Activated T-helper 1 cell treated with anti-CD3 and anti-CD28 coated beads, Interleukin-12 subunit alpha, Interleukin-12 subunit beta, Interleukin-2, Interleukin-4 antibody, amounts not matched to agents 30 ng/mL and 10 ng/mL and 1 ng/mL, durations not matched to agents 14 hours and 24 hours and 36 hours (primary cell): ENCODE results near the gene PRAMEF7. TPM values are rescaled to one million over a fixed set of nuclear protein-coding genes. Genes with fewer than 3 reads are reported as not detected.
"Not testable (repeated sequence)": the region's sequence is repeated elsewhere in the genome, so short reads cannot be mapped to it uniquely, and the experiment has no call there.

Experiments used
- DNase-seq: peaks from one replicate; pipeline ENCODE4 v3.0.0; 2021; ENCODE audit warnings: low spot score
- H3K27ac Mint-ChIP-seq: one replicate; pipeline ENCODE4 v1.8.0; 2021; ENCODE audit warnings: mild to moderate bottlenecking, mixed read lengths
- H3K27me3 Mint-ChIP-seq: one replicate; pipeline ENCODE4 v1.8.0; 2022; ENCODE audit warnings: mild to moderate bottlenecking, moderate library complexity, mixed read lengths; ENCODE audit not compliant: insufficient read depth
- H3K36me3 Mint-ChIP-seq: one replicate; pipeline ENCODE4 v1.8.0; 2021; ENCODE audit warnings: low read depth, mixed read lengths
- H3K4me1 Mint-ChIP-seq: one replicate; pipeline ENCODE4 v1.8.0; 2021; ENCODE audit warnings: low read depth, mixed read lengths
- H3K4me3 Mint-ChIP-seq: one replicate; pipeline ENCODE4 v1.8.0; 2021; ENCODE audit warnings: mild to moderate bottlenecking, moderate library complexity, mixed read lengths
- H3K9me3 Mint-ChIP-seq: one replicate; pipeline ENCODE4 v1.8.0; 2021; ENCODE audit warnings: mixed read lengths
- intact Hi-C: fragments of 100-400 bp; cut with micrococcal nuclease; formaldehyde crosslinking; loops from one replicate; pipeline ENCODE4 v1.15.1; 2024
- total RNA-seq: library from RNA; stranded (reverse); gene quantifications from 2 replicates; pipeline ENCODE4 v1.2.3, GENCODE V29; 2022

PRAMEF7 gene
- total RNA-seq = not detected in 2 replicates

DNA sequence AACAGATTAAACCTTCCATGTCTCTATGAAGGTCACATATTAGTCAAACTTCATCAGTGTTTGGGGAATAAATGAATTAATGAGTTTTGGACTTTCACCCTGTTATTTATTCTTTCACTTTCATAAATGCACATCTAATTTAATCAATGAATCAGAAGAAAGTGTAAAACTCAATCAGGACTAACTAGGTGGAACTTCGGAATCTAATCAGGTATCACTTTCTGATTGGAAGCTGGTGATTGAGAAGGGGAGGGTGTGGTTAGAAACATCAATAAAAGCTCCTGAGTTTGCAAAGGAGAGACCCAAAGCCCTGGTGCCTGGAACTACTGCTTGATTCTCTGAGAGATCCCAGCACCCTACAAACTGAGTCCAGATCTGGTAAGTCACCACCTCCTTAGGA, at the start of gene PRAMEF7:
PRAMEF7 (plus strand) TSS at position 301 of the 400 bp plus-strand sequence. CDS start 1,083 bp downstream, outside the sequence.
- H3K4me1 Mint-ChIP-seq, intact Hi-C loops, H3K9me3 Mint-ChIP-seq, H3K27me3 Mint-ChIP-seq, DNase-seq, H3K36me3 Mint-ChIP-seq, H3K27ac Mint-ChIP-seq, H3K4me3 Mint-ChIP-seq: not testable (repeated sequence)

DNA sequence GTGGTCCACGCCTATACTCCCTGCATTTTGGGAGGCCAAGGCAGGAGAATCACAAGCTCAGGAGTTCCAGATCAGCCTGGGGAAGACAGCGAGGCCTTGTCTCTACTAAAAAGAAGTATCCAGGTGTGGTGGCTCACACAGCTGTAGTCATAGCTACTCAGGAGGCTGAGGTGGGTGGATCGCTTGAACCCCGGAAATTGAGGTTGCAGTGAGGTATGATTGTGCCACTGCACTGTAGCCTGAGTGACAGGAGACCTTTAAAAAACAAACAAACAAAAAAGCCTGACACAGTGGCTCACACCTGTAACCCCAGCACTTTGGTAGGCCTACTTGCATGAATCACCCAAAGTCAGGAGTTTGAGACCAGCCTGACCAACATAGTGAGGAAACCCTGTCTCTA, 38.0 kb upstream of the PRAMEF7 start:
- H3K36me3 Mint-ChIP-seq, intact Hi-C loops, H3K4me3 Mint-ChIP-seq, DNase-seq, H3K4me1 Mint-ChIP-seq, H3K27ac Mint-ChIP-seq, H3K27me3 Mint-ChIP-seq, H3K9me3 Mint-ChIP-seq: not testable (repeated sequence)

- H3K27me3 Mint-ChIP-seq, H3K9me3 Mint-ChIP-seq, H3K4me3 Mint-ChIP-seq, H3K36me3 Mint-ChIP-seq, DNase-seq, intact Hi-C loops, H3K27ac Mint-ChIP-seq, H3K4me1 Mint-ChIP-seq: not testable (repeated sequence)
Observed at GRCh38 chr1:12886101-12886500, 30.3 kb upstream of the PRAMEF7 start, which contains the start of gene PRAMEF4. Gene PRAMEF4 (minus strand): TSS chr1:12886201. CDS start chr1:12883394, 2,807 bp downstream.

GRCh38 chr1:12898170-12898569, 18.2 kb upstream of the PRAMEF7 start, which contains the start of gene PRAMEF10:
Gene PRAMEF10 (minus strand): TSS chr1:12898270. CDS start chr1:12895847, 2,423 bp downstream.
- H3K9me3 Mint-ChIP-seq, intact Hi-C loops, DNase-seq, H3K4me1 Mint-ChIP-seq, H3K4me3 Mint-ChIP-seq, H3K27ac Mint-ChIP-seq, H3K36me3 Mint-ChIP-seq, H3K27me3 Mint-ChIP-seq: not testable (repeated sequence)

- intact Hi-C loops, H3K36me3 Mint-ChIP-seq, H3K4me1 Mint-ChIP-seq, H3K9me3 Mint-ChIP-seq, H3K27me3 Mint-ChIP-seq, H3K27ac Mint-ChIP-seq, H3K4me3 Mint-ChIP-seq, DNase-seq: not testable (repeated sequence)
Observed at GRCh38 chr1:12899186-12899585, 17.2 kb upstream of the PRAMEF7 start.

GRCh38 chr1:12903793-12904572, 12.4 kb upstream of the PRAMEF7 start:
- H3K4me1 Mint-ChIP-seq, intact Hi-C loops, H3K9me3 Mint-ChIP-seq, H3K27ac Mint-ChIP-seq, H3K27me3 Mint-ChIP-seq, H3K4me3 Mint-ChIP-seq, DNase-seq, H3K36me3 Mint-ChIP-seq: not testable (repeated sequence)

GRCh38 chr1:12921749-12922148, 5.3 kb downstream of the PRAMEF7 start:
- H3K27ac Mint-ChIP-seq, H3K9me3 Mint-ChIP-seq, H3K36me3 Mint-ChIP-seq, intact Hi-C loops, DNase-seq, H3K4me3 Mint-ChIP-seq, H3K4me1 Mint-ChIP-seq, H3K27me3 Mint-ChIP-seq: not testable (repeated sequence)

DNA sequence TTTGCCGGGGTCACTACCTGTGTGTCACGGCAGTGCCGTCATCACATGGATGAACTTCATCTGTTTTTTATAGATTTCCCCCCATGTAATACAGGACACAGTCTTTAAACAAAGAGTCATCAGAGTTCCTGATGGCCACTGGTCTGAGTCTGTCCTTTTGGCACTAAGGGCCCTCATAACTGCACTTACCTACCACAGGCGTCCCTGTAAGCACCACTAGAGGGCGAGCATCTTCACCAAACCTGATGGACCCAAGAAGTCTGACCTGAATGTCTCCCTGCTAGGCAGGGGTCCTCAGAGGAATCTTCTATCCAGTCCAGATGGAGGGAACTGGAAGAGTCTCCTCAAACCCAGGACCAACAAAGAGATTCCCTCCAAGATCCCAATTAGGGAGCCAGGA, 8.0 kb downstream of the PRAMEF7 start:
- H3K27me3 Mint-ChIP-seq, intact Hi-C loops, DNase-seq, H3K9me3 Mint-ChIP-seq, H3K4me1 Mint-ChIP-seq, H3K36me3 Mint-ChIP-seq, H3K4me3 Mint-ChIP-seq, H3K27ac Mint-ChIP-seq: not testable (repeated sequence)

- H3K27ac Mint-ChIP-seq, H3K36me3 Mint-ChIP-seq, H3K4me1 Mint-ChIP-seq, H3K9me3 Mint-ChIP-seq, H3K4me3 Mint-ChIP-seq, DNase-seq, H3K27me3 Mint-ChIP-seq, intact Hi-C loops: not testable (repeated sequence)
Observed at GRCh38 chr1:12947480-12947879, 31.1 kb downstream of the PRAMEF7 start, which contains the start of gene PRAMEF6. Gene PRAMEF6 (minus strand): TSS chr1:12947580. CDS start chr1:12942518, 5,062 bp downstream.

Other genes starting within 250 kb of the PRAMEF7 start
- gene AADACL3, start 200.5 kb upstream of the PRAMEF7 start, total RNA-seq = not detected in 2 replicates
- gene CFAP107, start 170.4 kb upstream of the PRAMEF7 start, total RNA-seq = not detected in 2 replicates
- not detected in 2 replicates for gene PRAMEF12, start 142.9 kb upstream of the PRAMEF7 start, total RNA-seq
- not detected in 2 replicates for gene PRAMEF1, start 125.2 kb upstream of the PRAMEF7 start, total RNA-seq
- not detected in 2 replicates for gene PRAMEF11, start 85.2 kb upstream of the PRAMEF7 start, total RNA-seq
- gene HNRNPCL1, start 67.9 kb upstream of the PRAMEF7 start, total RNA-seq = not detected in 2 replicates
- gene PRAMEF2, start 59.5 kb upstream of the PRAMEF7 start, total RNA-seq = not detected in 2 replicates
- gene PRAMEF4, start 30.4 kb upstream of the PRAMEF7 start, total RNA-seq = not detected in 2 replicates
- gene PRAMEF10, start 18.3 kb upstream of the PRAMEF7 start, total RNA-seq = not detected in 2 replicates
- not detected in 2 replicates for gene PRAMEF6, start 31.0 kb downstream of the PRAMEF7 start, total RNA-seq
- not detected in 2 replicates for gene PRAMEF27, start 140.0 kb downstream of the PRAMEF7 start, total RNA-seq
- gene HNRNPCL3, start 144.2 kb downstream of the PRAMEF7 start, total RNA-seq = not detected in 2 replicates
- gene PRAMEF25, start 154.2 kb downstream of the PRAMEF7 start, total RNA-seq = not detected in 2 replicates
- gene HNRNPCL2, start 200.2 kb downstream of the PRAMEF7 start, total RNA-seq = not detected in 2 replicates
- gene PRAMEF26, start 239.4 kb downstream of the PRAMEF7 start, total RNA-seq = not detected in 2 replicates
- gene HNRNPCL4, start 249.0 kb downstream of the PRAMEF7 start, total RNA-seq = not detected in 2 replicates